Aorta (tissue), 5 donors: Measurements from ENCODE around the gene DPH2. TPM values are rescaled to one million over a fixed set of nuclear protein-coding genes. Genes with fewer than 3 reads are reported as not detected.

Experiments
- ATAC-seq: fragments of 200-7000 bp; cut with Tn5 transposase; one replicate; pipeline ENCODE4 v1.9.1; 2022; ENCODE audit warnings: moderate library complexity; ENCODE audit not compliant: low FRiP score
- DNase-seq, 2 donors: peaks; one replicate each; pipeline ENCODE4 v3.0.0-alpha.2; 2020
- H3K27ac ChIP-seq, 2 donors: one replicate each; pipeline ENCODE4 v1.5.1; 2013; ENCODE audit warnings: low read length in 2 of 2, mild to moderate bottlenecking in 2 of 2, moderate library complexity in 2 of 2, control low read depth in 1 of 2, inconsistent platforms in 1 of 2, low read depth in 1 of 2
- H3K27me3 ChIP-seq, 2 donors: one replicate each; pipeline ENCODE4 v1.6.1; 2013; ENCODE audit warnings: control low read depth in 1 of 2, low read length in 1 of 2, mild to moderate bottlenecking in 1 of 2, moderate library complexity in 1 of 2; ENCODE audit not compliant: insufficient read depth in 2 of 2, control insufficient read depth in 1 of 2
- H3K36me3 ChIP-seq, 2 donors: one replicate each; pipeline ENCODE4 v1.6.1; 2013; ENCODE audit warnings: control low read depth in 1 of 2, low read length in 1 of 2, mild to moderate bottlenecking in 1 of 2; ENCODE audit not compliant: insufficient read depth in 2 of 2, control insufficient read depth in 1 of 2
- H3K4me1 ChIP-seq, 2 donors: one replicate each; pipeline ENCODE4 v1.6.1; 2013; ENCODE audit warnings: low read length in 2 of 2, control low read depth in 1 of 2, mild to moderate bottlenecking in 1 of 2, moderate library complexity in 1 of 2; ENCODE audit not compliant: insufficient read depth in 2 of 2, control insufficient read depth in 1 of 2
- H3K4me3 ChIP-seq, 2 donors: one replicate each; pipeline ENCODE4 v1.5.1; 2013; ENCODE audit warnings: low read length in 2 of 2, control low read depth in 1 of 2, mild to moderate bottlenecking in 1 of 2
- H3K9me3 ChIP-seq: one replicate; pipeline ENCODE4 v1.6.1; 2013; ENCODE audit warnings: mild to moderate bottlenecking, low read length; ENCODE audit not compliant: control insufficient read depth
- WGBS, 2 donors: extraction: QIAGEN DNeasy Blood & Tissue Kit; methylation state at CpG; one replicate each; pipeline ENCODE4 v1.1.7; 2013; 5-methylcytosine and 5-hydroxymethylcytosine counted together
- intact Hi-C, 2 donors: fragments of 100-400 bp; cut with DNase I; formaldehyde crosslinking; loops; one replicate each; pipeline versions ENCODE4 v1.14.2 to v1.15.0; 2022
- polyA plus RNA-seq, 2 donors: library from polyadenylated mRNA; stranded (reverse); fragments of 200-250 nt; gene quantifications; one replicate each; pipeline ENCODE4 v1.2.3, GENCODE V29; 2013
- total RNA-seq, 2 donors: library from RNA; stranded (reverse); fragmentation: NEBNext Ultra II Directional; extraction: Animal tissue kit (Norgen Biotek cat#: 25700); gene quantifications; one replicate each; pipeline ENCODE4 v1.2.1, GENCODE V29; 2021
- donor health status: healthy with polysubstance abuse.
- donor health status: Bipolar disorder and iron deficiency.
- donor health status: DM: no; HTN: no; CAD: no.
- donor health status: DM: no; HTN: no; CAD: no.
- donor health status: DM: yes; HTN: yes; CAD: no.

Gene DPH2
- total and polyA plus RNA-seq, 4 donors = 6.0 to 15.8 (median 13.3) TPM

GRCh38 chr1:44019466-44019948 lies 49.7 kb downstream of the DPH2 start:
- peaks cover 0 to 1% of the 10 kb centered on the region in 2 donors for H3K36me3 ChIP-seq
- intact Hi-C loops = loop anchor here in 1 of 2 donors (10.0 kb wide), 1 partner anchor 205 kb away; no protein-coding TSS in a partner anchor
- no peaks in the 10 kb centered on the region for H3K4me1 ChIP-seq
- 34 to 38% methylated on average over 13 of the region's 13 CpGs for WGBS, 2 donors
- H3K9me3 ChIP-seq = no peaks in the 10 kb centered on the region
- ATAC-seq (no peak), DNase-seq (no peak)
- no peaks in the 10 kb centered on the region for H3K27me3 ChIP-seq
- H3K27ac ChIP-seq = no peak overlapping the region
- no peak overlapping the region for H3K4me3 ChIP-seq

GRCh38 chr1:44020464-44020863 lies 50.7 kb downstream of the DPH2 start:
- Histone ChIP-seq H3K36me3 (peaks cover 0 to 1% of the 10 kb centered on the region in 2 donors), H3K27ac (no peak overlapping the region), H3K27me3 (no peaks in the 10 kb centered on the region), H3K9me3 (no peaks in the 10 kb centered on the region), H3K4me3 (no peak overlapping the region), H3K4me1 (no peaks in the 10 kb centered on the region)
- no peak for DNase-seq
- WGBS, 2 donors = 69 to 72% methylated on average over 6 of the region's 6 CpGs
- ATAC-seq = no peak
- intact Hi-C loops = no loop called here

- Histone ChIP-seq H3K9me3 (no peaks in the 10 kb centered on the region), H3K27ac (no peak overlapping the region), H3K36me3 (peaks cover 0 to 1% of the 10 kb centered on the region in 2 donors), H3K4me1 (no peaks in the 10 kb centered on the region), H3K27me3 (no peaks in the 10 kb centered on the region), H3K4me3 (no peak overlapping the region)
- 72 to 83% methylated on average over 8 of the region's 8 CpGs for WGBS, 2 donors
- no peak for ATAC-seq
- no peak for DNase-seq
- intact Hi-C loops = no loop called here
Observed at GRCh38 chr1:44021156-44021555, 51.3 kb downstream of the DPH2 start.

- Histone ChIP-seq H3K4me3 (no peak overlapping the region), H3K9me3 (no peaks in the 10 kb centered on the region), H3K36me3 (peaks cover 0 to 1% of the 10 kb centered on the region in 2 donors), H3K4me1 (no peaks in the 10 kb centered on the region), H3K27ac (no peak overlapping the region), H3K27me3 (no peaks in the 10 kb centered on the region)
- ATAC-seq (no peak), DNase-seq (no peak)
- intact Hi-C loops = no loop called here
- WGBS, 2 donors = 89 to 90% methylated on average over 10 of the region's 10 CpGs
Observed at GRCh38 chr1:44021581-44022321, 51.9 kb downstream of the DPH2 start.

Other genes starting within 250 kb of the DPH2 start
- 1 to 10 TPM; 1.8 to 4.9 TPM for gene ARTN, start 36.2 kb upstream of the DPH2 start, total RNA-seq
- gene ARTN, start 36.2 kb upstream of the DPH2 start, polyA plus RNA-seq = 1 to 10 TPM in 1 of 2 donors, not detected in 1; 2.1 TPM
- gene IPO13, start 23.1 kb upstream of the DPH2 start, total RNA-seq = 10 to 100 TPM; 19.4 to 22.5 TPM
- 10 to 100 TPM in 1 of 2 donors, 1 to 10 TPM in 1; 9.8 to 29.2 TPM for gene IPO13, start 23.1 kb upstream of the DPH2 start, polyA plus RNA-seq
- 10 to 100 TPM; 77.9 to 79.8 TPM for gene ATP6V0B, start 5.0 kb downstream of the DPH2 start, total RNA-seq
- gene ATP6V0B, start 5.0 kb downstream of the DPH2 start, polyA plus RNA-seq = 100 to 1,000 TPM; 109 to 119 TPM
- 10 to 100 TPM; 31.8 to 32.2 TPM for gene B4GALT2, start 9.2 kb downstream of the DPH2 start, total RNA-seq
- 10 to 100 TPM; 34.8 to 40.2 TPM for gene B4GALT2, start 9.2 kb downstream of the DPH2 start, polyA plus RNA-seq
- gene CCDC24, start 21.6 kb downstream of the DPH2 start, total RNA-seq = 1 to 10 TPM; 2.6 to 6.0 TPM
- gene CCDC24, start 21.6 kb downstream of the DPH2 start, polyA plus RNA-seq = 10 to 100 TPM in 1 of 2 donors, 1 to 10 TPM in 1; 5.8 to 29.7 TPM
- gene SLC6A9, start 61.5 kb downstream of the DPH2 start, total RNA-seq = 10 to 100 TPM in 1 of 2 donors, 1 to 10 TPM in 1; 5.5 to 18.9 TPM
- 1 to 10 TPM; 1.3 to 7.5 TPM for gene SLC6A9, start 61.5 kb downstream of the DPH2 start, polyA plus RNA-seq
- under 1 TPM; 0.16 to 0.33 TPM for gene KLF17, start 148.8 kb downstream of the DPH2 start, total RNA-seq
- gene KLF17, start 148.8 kb downstream of the DPH2 start, polyA plus RNA-seq = under 1 TPM; 0.13 to 0.15 TPM
- not detected for gene KLF18, start 171.6 kb downstream of the DPH2 start, total RNA-seq
- not detected for gene KLF18, start 171.6 kb downstream of the DPH2 start, polyA plus RNA-seq
- gene DMAP1, start 243.5 kb downstream of the DPH2 start, total RNA-seq = 10 to 100 TPM; 30.1 to 36.4 TPM
- 100 to 1,000 TPM in 1 of 2 donors, 10 to 100 TPM in 1; 21.8 to 134 TPM for gene DMAP1, start 243.5 kb downstream of the DPH2 start, polyA plus RNA-seq